ENCODE results near the gene ADPRM. TPM values are rescaled to one million over a fixed set of nuclear protein-coding genes. Genes with fewer than 3 reads are reported as not detected.

The ADPRM gene
- 10 to 100 TPM in 1 of 4 donors, 1 to 10 TPM in 3; 2.8 to 16.2 (median 6.1) TPM for total RNA-seq

- peak within 1 kb of the TSS; percentile 95 to 96 (median 96) for H3K27ac ChIP-seq
- H3K4me1 ChIP-seq = peaks cover 5 to 30% (median 25%) of the 10 kb centered on the region in 4 donors
- in situ Hi-C loops (cut with MboI; ENCODE audit: low pct_ligation_motif_present in 1 of 4, low pct_unique_long_range_greater_than_20kb in 1 of 4, low sequenced_read_pairs in 3 of 4) = no loop called here
- H3K4me3 ChIP-seq = peak within 1 kb of the TSS; percentile 73 to 92 (median 90)
- no peaks in the 10 kb centered on the region for H3K9me3 ChIP-seq
- 0% methylated on average over 3 to 54 of the region's 84 CpGs for WGBS, 2 donors (ENCODE audit: low coverage in 1 of 2)
- intact Hi-C loops (cut with DNase I; ENCODE audit: low total_unique reads) = no loop called here
- no peaks in the 10 kb centered on the region for H3K27me3 ChIP-seq
- DNase-seq = peak; percentile 96
- TF ChIP-seq POLR2AphosphoS5 (IDR thresholded peaks at IDR 0.05) (peak; percentile 96 to 98 (median 97)), POLR2A (IDR thresholded peaks at IDR 0.05) (peak; percentile 93), CTCF (IDR thresholded peaks at IDR 0.05) (peak in 4 of 5 experiments; percentile 32 to 59 (median 44)), EP300 (IDR thresholded peaks at IDR 0.05; ENCODE audit: low read depth) (no peak)
- H3K36me3 ChIP-seq = peaks cover 0 to 27% (median under 1%) of the 10 kb centered on the region in 4 donors
These were observed at the start of gene ADPRM, which contains the start of gene SCO1 for GRCh38 chr17:10697092-10698081. Gene ADPRM, plus strand, starts transcription at chr17:10697594. Its CDS starts 7,333 bp downstream, at chr17:10704927. Gene SCO1, minus strand, starts transcription at chr17:10697533. Its CDS starts 26 bp downstream, at chr17:10697507.

GRCh38 chr17:10648381-10648780 lies 49.0 kb upstream of the ADPRM start:
- WGBS, 2 donors (ENCODE audit: low coverage in 1 of 2) = 90 to 100% methylated on average over 2 to 5 of the region's 5 CpGs
- TF ChIP-seq EP300 (IDR thresholded peaks at IDR 0.05; ENCODE audit: low read depth) (no peak), POLR2A (IDR thresholded peaks at IDR 0.05) (no peak), POLR2AphosphoS5 (IDR thresholded peaks at IDR 0.05) (no peak), CTCF (IDR thresholded peaks at IDR 0.05) (no peak)
- intact Hi-C loops (cut with DNase I; ENCODE audit: low total_unique reads) = loop anchor here (10.0 kb wide), 1 partner anchor 56 kb away; no protein-coding TSS in a partner anchor

GRCh38 chr17:10648956-10649355 lies 48.4 kb upstream of the ADPRM start:
- TF ChIP-seq EP300 (IDR thresholded peaks at IDR 0.05; ENCODE audit: low read depth) = no peak
- no peak for TF ChIP-seq POLR2AphosphoS5 (IDR thresholded peaks at IDR 0.05)
- TF ChIP-seq CTCF (IDR thresholded peaks at IDR 0.05) = no peak
- no peak for TF ChIP-seq POLR2A (IDR thresholded peaks at IDR 0.05)
- in situ Hi-C loops (cut with MboI; ENCODE audit: low pct_ligation_motif_present in 1 of 4, low pct_unique_long_range_greater_than_20kb in 1 of 4, low sequenced_read_pairs in 3 of 4) = loop anchor here in 3 of 4 donors (5.0 to 25.0 kb wide), 3 partner anchors 188 to 488 kb away; partner anchors contain the start of gene PIRT (in 3 of the 3)
- intact Hi-C loops (cut with DNase I; ENCODE audit: low total_unique reads) = loop anchor here (10.0 kb wide), 1 partner anchor 56 kb away; no protein-coding TSS in a partner anchor
- no peaks in the 10 kb centered on the region for H3K36me3 ChIP-seq
- H3K4me3 ChIP-seq = no peak overlapping the region
- no peaks in the 10 kb centered on the region for H3K4me1 ChIP-seq
- no peaks in the 10 kb centered on the region for H3K9me3 ChIP-seq
- 83% methylated on average over 3 of the region's 3 CpGs; no CpG with 5 or more reads in 1 of the 2 donors for WGBS, 2 donors (ENCODE audit: low coverage in 1 of 2)
- no peak for DNase-seq
- H3K27ac ChIP-seq = no peak overlapping the region
- H3K27me3 ChIP-seq = no peaks in the 10 kb centered on the region

More at GRCh38 chr17:10648381-10648780, 49.0 kb upstream of the ADPRM start:
- Histone ChIP-seq H3K4me3 (no peak overlapping the region), H3K36me3 (no peaks in the 10 kb centered on the region), H3K4me1 (no peaks in the 10 kb centered on the region), H3K27me3 (no peaks in the 10 kb centered on the region), H3K27ac (no peak overlapping the region), H3K9me3 (no peaks in the 10 kb centered on the region)
- in situ Hi-C loops (cut with MboI; ENCODE audit: low pct_ligation_motif_present in 1 of 4, low pct_unique_long_range_greater_than_20kb in 1 of 4, low sequenced_read_pairs in 3 of 4) = loop anchor here in 3 of 4 donors (5.0 to 25.0 kb wide), 3 partner anchors 189 to 489 kb away; partner anchors contain the start of gene PIRT (in 3 of the 3)
- no peak for DNase-seq

- intact Hi-C loops (cut with DNase I; ENCODE audit: low total_unique reads) = loop anchor here (10.0 kb wide), 1 partner anchor 55 kb away; no protein-coding TSS in a partner anchor
- TF ChIP-seq POLR2AphosphoS5 (IDR thresholded peaks at IDR 0.05) (no peak), POLR2A (IDR thresholded peaks at IDR 0.05) (no peak), EP300 (IDR thresholded peaks at IDR 0.05; ENCODE audit: low read depth) (no peak), CTCF (IDR thresholded peaks at IDR 0.05) (no peak)
These were observed 47.8 kb upstream of the ADPRM start for GRCh38 chr17:10649602-10650001.

More at GRCh38 chr17:10649602-10650001, 47.8 kb upstream of the ADPRM start:
- Histone ChIP-seq H3K27me3 (no peaks in the 10 kb centered on the region), H3K4me1 (no peaks in the 10 kb centered on the region), H3K4me3 (no peak overlapping the region), H3K36me3 (no peaks in the 10 kb centered on the region), H3K27ac (no peak overlapping the region), H3K9me3 (no peaks in the 10 kb centered on the region)
- in situ Hi-C loops (cut with MboI; ENCODE audit: low pct_ligation_motif_present in 1 of 4, low pct_unique_long_range_greater_than_20kb in 1 of 4, low sequenced_read_pairs in 3 of 4) = loop anchor here (5.0 to 25.0 kb wide), 5 partner anchors 87 to 488 kb away; partner anchors contain the start of gene PIRT (in 3 of the 4)
- no peak for DNase-seq
- WGBS, 2 donors (ENCODE audit: low coverage in 1 of 2) = 94% methylated on average over 5 of the region's 5 CpGs

Data from transverse colon (tissue), 4 donors.